Activated naive CD8-positive, alpha-beta T cell treated with anti-CD3 and anti-CD28 coated beads, Interleukin-2, amount 50 U/mL, for 24 hours (primary cell): ENCODE data around the gene NDST4.
A peak's percentile ranks its signal among the peaks of the same experiment; 100 is the strongest.

Source experiments
- ATAC-seq: fragments of 150-1000 bp; cut with Tn5 transposase; one replicate; pipeline ENCODE4 v1.10.0; 2021
- DNase-seq: peaks from one replicate; pipeline ENCODE4 v3.0.0; 2021
- H3K27ac Mint-ChIP-seq: one replicate; pipeline ENCODE4 v1.8.0; 2021; ENCODE audit warnings: mild to moderate bottlenecking, mixed read lengths
- H3K27me3 Mint-ChIP-seq: one replicate; pipeline ENCODE4 v1.8.0; 2021; ENCODE audit warnings: mixed read lengths
- H3K36me3 Mint-ChIP-seq: one replicate; pipeline ENCODE4 v1.8.0; 2021; ENCODE audit warnings: low read depth, mixed read lengths
- H3K4me1 Mint-ChIP-seq: one replicate; pipeline ENCODE4 v1.8.0; 2021; ENCODE audit warnings: mixed read lengths
- H3K4me3 Mint-ChIP-seq: one replicate; pipeline ENCODE4 v1.8.0; 2021; ENCODE audit warnings: mild to moderate bottlenecking, moderate library complexity, mixed read lengths
- H3K9me3 Mint-ChIP-seq: one replicate; pipeline ENCODE4 v1.8.0; 2021; ENCODE audit warnings: mixed read lengths

The NDST4 gene

DNA sequence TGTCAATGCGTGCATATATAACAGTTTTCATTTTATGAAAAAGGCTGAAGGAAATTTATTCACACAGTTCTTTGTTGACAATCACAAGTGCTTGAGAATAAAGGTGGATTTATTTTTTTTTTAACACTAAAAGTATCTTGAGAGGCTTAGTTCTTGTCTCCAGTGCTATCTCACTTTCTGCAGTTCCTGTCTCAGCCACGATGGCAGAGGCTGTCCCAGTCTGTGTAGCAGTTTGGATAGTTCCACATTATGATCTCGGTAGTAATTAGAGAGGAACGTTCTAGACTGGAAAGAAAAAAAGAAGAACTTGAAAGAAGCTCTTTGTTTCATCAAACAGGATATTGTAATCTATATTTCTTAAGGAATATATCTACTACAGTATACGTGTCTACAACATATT is 285.8 kb downstream of the NDST4 start:
- Mint-ChIP-seq H3K36me3 (no peaks in the 10 kb centered on the region), H3K27ac (no peak overlapping the region), H3K4me3 (no peak overlapping the region), H3K4me1 (no peaks in the 10 kb centered on the region), H3K27me3 (no peaks in the 10 kb centered on the region), H3K9me3 (no peaks in the 10 kb centered on the region)
- ATAC-seq (no peak), DNase-seq (no peak)

DNA sequence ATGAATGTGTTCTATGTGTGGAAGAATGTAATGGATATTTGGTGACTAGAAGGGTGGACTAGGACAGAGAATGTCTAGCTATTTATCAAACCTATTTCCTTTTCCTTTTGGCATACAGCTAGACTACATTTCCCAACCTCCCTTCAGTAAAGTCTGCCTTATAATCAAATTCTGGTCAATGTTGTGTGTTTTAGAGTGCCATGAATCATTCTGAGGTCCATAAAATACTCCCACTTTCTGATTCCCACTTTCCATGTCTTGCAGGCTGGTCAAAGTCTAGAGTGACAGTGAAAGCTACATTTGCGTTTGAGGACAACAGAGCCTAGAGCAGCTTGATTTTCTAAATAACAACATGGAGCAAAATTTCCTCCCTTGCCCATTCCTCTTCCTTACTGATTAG is 297.7 kb downstream of the NDST4 start:
- Mint-ChIP-seq H3K4me3 (no peak overlapping the region), H3K4me1 (no peaks in the 10 kb centered on the region), H3K36me3 (no peaks in the 10 kb centered on the region), H3K9me3 (no peaks in the 10 kb centered on the region), H3K27ac (no peak overlapping the region), H3K27me3 (no peaks in the 10 kb centered on the region)
- DNase-seq (no peak), ATAC-seq (no peak)

DNA sequence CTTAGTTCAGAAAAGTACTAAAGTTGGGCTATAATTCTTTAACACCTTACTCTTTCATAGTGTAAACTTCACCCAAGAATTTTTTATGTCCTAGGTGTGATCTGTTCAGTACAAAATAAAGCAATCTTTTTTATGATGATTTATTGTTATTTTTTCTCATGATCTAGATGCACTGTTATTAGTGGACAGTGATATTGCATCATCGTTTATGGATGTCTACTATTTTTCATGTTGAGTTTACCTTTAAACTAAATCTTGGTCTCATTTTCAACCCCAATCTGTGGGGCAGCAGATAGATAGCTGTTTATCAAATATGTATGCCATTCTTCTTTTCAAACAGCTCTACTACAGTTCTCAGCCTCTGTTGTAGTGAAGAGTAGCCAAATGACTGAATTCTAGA is 299.5 kb downstream of the NDST4 start:
- ATAC-seq (no peak), DNase-seq (no peak)
- H3K36me3 Mint-ChIP-seq = no peaks in the 10 kb centered on the region
- H3K27me3 Mint-ChIP-seq = no peaks in the 10 kb centered on the region
- H3K4me1 Mint-ChIP-seq = no peaks in the 10 kb centered on the region
- H3K9me3 Mint-ChIP-seq = no peaks in the 10 kb centered on the region
- H3K27ac Mint-ChIP-seq = no peak overlapping the region
- no peak overlapping the region for H3K4me3 Mint-ChIP-seq

DNA sequence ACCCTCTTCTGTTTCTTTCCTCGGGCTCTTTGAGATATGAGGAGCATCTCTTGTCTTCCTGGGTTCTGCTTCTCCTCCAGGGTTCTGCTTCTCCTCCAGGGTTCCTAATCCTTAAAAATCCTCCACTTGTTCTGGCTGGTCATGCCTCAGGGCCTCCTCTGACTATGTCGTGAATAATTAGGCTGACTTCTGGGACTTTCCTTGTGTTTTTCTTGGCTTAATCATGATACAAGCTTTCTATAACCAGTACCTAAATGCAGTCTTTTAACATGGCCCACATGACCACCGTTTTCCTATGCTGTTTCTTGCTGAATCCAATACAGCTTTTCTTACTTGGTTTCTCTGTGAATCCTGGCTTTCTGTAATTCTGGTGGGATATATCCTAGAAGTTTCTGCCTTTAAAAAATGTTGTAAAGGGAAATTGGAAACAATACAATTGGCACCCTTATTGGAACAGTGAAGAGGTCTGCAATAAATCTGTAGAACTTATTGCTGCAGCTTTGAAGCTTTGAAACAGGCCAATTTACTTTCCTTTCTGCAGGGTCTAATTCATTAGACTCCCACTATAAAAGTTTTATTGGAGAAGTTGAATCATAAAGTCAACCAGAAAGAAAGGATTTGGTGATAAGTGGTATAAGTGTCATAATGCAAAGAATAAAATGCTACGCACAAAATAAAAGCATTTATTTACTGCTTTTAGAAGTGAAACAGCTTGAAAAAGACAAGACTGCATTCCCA is 301.7 kb downstream of the NDST4 start:
- ATAC-seq (no peak), DNase-seq (no peak)
- Mint-ChIP-seq H3K27ac (no peak overlapping the region), H3K4me1 (no peaks in the 10 kb centered on the region), H3K36me3 (no peaks in the 10 kb centered on the region), H3K4me3 (no peak overlapping the region), H3K27me3 (peaks cover 5% of the 10 kb centered on the region), H3K9me3 (no peaks in the 10 kb centered on the region)

DNA sequence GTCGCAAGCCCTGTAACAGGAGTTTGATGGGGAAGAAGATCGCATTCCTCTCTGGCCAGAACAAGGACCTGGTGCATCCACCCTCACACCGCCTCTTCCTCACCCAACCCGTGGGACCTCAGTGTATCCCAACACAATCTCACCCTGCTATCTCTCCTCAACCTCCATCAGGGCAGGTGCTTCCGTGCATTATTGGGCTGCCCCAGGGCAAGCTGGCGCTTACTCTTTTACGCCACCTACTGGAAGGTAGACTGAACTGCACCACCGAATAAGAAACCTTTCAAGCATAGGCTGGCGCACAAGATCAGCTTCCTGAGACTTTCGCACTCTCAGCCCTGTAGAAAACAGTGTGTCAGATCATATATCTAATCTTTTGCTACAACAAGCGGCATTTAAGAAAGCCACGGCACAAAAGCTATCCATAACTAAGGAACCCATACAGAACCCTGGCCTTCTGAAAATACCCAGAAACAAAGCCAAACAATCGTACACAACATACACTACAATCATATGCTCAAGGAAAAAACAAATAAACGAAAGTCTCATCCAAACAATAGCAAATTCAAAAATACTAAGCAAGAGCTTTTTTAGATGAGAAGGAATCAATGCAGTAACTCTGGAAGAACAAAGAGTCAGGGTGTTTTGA is 305.5 kb downstream of the NDST4 start:
- peak; percentile 20 for DNase-seq
- ATAC-seq = peak; percentile 61
- no peak overlapping the region for H3K27ac Mint-ChIP-seq
- peaks cover 5% of the 10 kb centered on the region for H3K27me3 Mint-ChIP-seq
- H3K36me3 Mint-ChIP-seq = no peaks in the 10 kb centered on the region
- H3K4me1 Mint-ChIP-seq = no peaks in the 10 kb centered on the region
- H3K4me3 Mint-ChIP-seq = no peak overlapping the region
- no peaks in the 10 kb centered on the region for H3K9me3 Mint-ChIP-seq

DNA sequence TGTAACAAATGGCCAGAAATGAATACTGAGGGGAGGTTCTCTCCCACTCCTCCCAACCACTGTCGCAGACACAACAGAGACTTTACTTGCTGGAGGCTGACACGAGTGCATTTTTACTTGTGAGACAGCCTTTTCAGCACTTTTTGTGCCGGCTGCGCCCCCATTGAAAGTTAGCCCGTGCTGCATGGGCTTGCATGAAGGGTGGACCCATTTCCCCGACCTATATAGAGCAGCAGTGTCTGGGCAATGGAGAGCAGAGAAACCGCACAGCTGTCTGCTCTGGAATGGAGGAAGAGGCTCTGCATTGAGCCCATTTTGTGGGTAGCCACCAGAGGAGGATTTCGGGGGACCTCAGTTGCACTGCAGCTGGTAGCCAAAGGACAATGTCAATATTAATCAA is 306.1 kb downstream of the NDST4 start:
- Mint-ChIP-seq H3K4me3 (no peak overlapping the region), H3K4me1 (no peaks in the 10 kb centered on the region), H3K9me3 (no peaks in the 10 kb centered on the region), H3K27ac (no peak overlapping the region), H3K27me3 (peaks cover 5% of the 10 kb centered on the region), H3K36me3 (no peaks in the 10 kb centered on the region)
- ATAC-seq = no peak
- DNase-seq = no peak

DNA sequence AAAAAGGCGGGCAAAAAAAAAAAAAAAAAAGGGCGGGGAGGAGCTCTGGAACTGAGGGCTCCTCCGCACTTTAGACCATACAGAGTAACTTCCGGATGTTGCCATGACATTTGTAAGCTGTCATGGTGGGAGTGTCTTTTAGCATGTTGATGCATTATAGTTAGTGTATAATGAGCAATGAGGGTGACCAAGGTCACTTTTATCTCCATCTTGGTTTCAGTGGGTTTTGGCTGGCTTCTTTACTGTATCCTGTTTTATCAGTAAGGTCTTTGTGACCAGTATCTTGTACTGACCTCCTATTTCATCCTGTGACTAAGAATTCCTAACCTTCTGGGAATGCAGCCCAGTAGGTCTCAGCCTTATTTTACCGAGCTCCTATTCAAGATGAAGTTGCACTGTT is 321.4 kb downstream of the NDST4 start:
- Mint-ChIP-seq H3K9me3 (no peaks in the 10 kb centered on the region), H3K27ac (no peak overlapping the region), H3K4me3 (no peak overlapping the region), H3K27me3 (no peaks in the 10 kb centered on the region), H3K4me1 (no peaks in the 10 kb centered on the region), H3K36me3 (no peaks in the 10 kb centered on the region)
- DNase-seq = no peak
- no peak for ATAC-seq

DNA sequence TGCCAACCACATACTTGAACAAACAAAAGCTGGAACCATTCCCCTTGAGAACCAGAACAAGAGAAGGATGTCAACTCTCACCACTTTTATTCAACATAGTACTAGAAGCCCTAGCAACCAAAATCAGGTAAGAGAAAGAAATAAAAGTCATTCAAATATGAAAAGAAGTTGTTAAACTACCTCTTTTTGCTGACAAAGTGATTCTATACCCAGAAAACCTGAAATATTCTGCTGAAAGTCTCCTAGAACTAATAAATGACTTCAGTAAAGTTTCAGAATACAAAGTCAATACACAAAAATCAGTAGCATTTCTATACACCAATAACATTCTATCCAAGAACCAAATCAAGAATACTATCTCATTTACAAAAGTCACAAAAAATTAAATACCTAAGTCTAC is 327.9 kb downstream of the NDST4 start:
- no peaks in the 10 kb centered on the region for H3K9me3 Mint-ChIP-seq
- H3K4me1 Mint-ChIP-seq = no peaks in the 10 kb centered on the region
- H3K4me3 Mint-ChIP-seq = no peak overlapping the region
- no peaks in the 10 kb centered on the region for H3K36me3 Mint-ChIP-seq
- H3K27ac Mint-ChIP-seq = no peak overlapping the region
- no peak for ATAC-seq
- DNase-seq = no peak
- H3K27me3 Mint-ChIP-seq = peaks cover 2% of the 10 kb centered on the region

DNA sequence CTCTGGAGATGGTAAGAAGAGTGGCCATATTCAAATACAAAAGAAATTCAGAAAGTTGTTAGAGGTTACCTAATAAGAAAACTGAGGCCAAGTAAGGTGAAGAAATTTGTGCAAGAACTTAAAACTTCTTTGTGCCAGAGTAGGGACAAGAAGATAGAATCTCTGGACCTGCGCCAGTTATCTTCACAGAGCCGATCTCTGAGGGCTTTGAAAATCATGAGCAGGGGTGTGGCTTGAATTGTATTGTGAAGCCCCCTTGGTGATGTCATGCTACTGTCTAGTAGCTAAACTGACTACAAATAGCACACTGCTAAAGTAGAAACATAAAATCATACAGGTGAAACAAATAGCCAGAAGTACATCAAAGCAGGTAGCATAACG is 330.2 kb downstream of the NDST4 start:
- Mint-ChIP-seq H3K27ac (no peak overlapping the region), H3K4me3 (no peak overlapping the region), H3K9me3 (no peaks in the 10 kb centered on the region), H3K27me3 (peaks cover 5% of the 10 kb centered on the region), H3K4me1 (no peaks in the 10 kb centered on the region), H3K36me3 (no peaks in the 10 kb centered on the region)
- ATAC-seq (no peak), DNase-seq (no peak)

DNA sequence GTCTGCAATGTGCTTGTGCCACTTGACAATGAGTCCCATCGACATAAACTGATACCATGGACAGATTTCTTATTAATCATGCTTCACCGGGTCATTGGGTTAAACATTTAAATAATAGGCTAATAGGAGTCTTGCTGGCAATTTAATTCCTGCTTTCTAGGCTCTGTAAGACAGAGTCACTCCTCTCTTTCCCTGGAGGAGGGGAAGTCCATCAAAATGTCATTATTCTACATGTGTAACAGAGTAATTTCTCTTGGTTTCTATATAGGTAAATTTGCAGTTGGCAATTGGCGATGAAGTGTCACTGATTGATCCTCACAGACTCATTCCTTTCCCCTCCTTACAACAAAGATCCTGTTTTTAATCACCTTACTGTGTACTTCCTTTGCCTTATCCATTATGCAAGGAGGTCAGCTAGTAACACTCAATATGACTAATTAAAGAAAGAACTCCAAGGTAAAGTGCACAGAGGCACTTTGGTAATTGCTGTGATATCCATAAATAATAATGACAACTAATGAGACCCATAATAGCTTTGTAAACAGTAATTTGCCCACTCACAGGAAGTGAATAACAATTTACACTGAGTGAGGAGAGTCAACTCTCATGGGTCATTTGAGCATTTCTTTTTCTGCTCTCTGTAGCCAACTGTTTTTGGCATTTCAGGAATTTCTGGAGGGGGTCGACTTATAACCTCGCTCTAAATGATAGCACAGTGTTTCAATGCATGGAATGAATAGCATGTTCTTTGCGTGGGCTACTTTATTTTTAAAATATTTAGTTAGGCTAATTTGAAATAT is 330.8 kb downstream of the NDST4 start:
- ATAC-seq = no peak
- H3K36me3 Mint-ChIP-seq = no peaks in the 10 kb centered on the region
- no peaks in the 10 kb centered on the region for H3K4me1 Mint-ChIP-seq
- DNase-seq = no peak
- H3K27ac Mint-ChIP-seq = no peak overlapping the region
- peaks cover 5% of the 10 kb centered on the region for H3K27me3 Mint-ChIP-seq
- H3K9me3 Mint-ChIP-seq = no peaks in the 10 kb centered on the region
- no peak overlapping the region for H3K4me3 Mint-ChIP-seq

DNA sequence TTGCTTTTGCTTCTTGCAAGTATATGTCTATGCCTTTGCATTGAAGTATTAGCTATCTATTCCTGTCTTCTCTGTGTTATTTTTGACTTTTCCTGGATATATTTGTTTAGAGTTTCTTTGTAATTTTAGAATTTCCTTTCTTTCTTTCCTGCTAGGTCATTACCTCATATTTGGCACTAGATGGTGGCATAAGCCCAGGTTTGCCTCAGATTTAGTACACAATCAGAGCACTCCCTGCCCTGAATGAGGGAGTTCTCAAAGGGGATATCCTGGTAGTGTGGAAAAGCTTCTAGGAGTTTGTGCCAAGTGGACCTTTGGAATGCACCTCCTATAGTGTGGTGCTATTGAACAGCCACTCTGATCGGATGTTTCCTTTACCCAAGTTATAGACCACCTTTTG is 333.2 kb downstream of the NDST4 start:
- no peaks in the 10 kb centered on the region for H3K4me1 Mint-ChIP-seq

More for the DNA sequence above, 333.2 kb downstream of the NDST4 start:
- no peak overlapping the region for H3K4me3 Mint-ChIP-seq
- H3K36me3 Mint-ChIP-seq = no peaks in the 10 kb centered on the region
- no peak for DNase-seq
- no peaks in the 10 kb centered on the region for H3K9me3 Mint-ChIP-seq
- no peak for ATAC-seq
- H3K27ac Mint-ChIP-seq = no peak overlapping the region
- peaks cover 5% of the 10 kb centered on the region for H3K27me3 Mint-ChIP-seq
